Measurements from ENCODE around the gene NFAM1. TPM values are rescaled to one million over a fixed set of nuclear protein-coding genes. Genes with fewer than 3 reads are reported as not detected.

NFAM1 gene
- total RNA-seq, 2 donors from 2014 or later, result 0.66 to 1.0 TPM

DNA sequence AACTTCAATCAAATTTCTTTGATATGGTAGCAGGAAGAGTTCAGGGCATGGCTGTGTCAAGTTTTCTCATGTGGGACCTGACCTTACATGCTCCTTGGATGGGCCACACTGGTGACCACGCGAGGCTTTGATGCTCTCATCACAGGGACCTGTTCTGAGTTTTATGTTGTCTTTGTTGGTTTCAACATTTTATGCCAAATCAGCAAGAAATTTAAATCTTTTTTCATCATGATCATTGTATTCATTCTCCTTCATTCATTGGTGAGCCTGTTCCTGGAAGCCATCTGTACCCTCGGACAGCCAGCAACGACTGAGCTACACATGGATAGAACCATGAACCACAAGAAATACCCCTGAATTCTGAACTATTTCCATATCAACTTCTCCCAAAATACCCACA lies 10.5 kb upstream of the NFAM1 start:
- ATAC-seq, result no peak
- Histone ChIP-seq H3K4me3 (no peak overlapping the region), H3K9me3 (no peaks in the 10 kb centered on the region), H3K27me3 (no peaks in the 10 kb centered on the region), H3K27ac (no peak overlapping the region), H3K36me3 (replicated peaks in 1 of 2; ENCODE audit: insufficient read depth in 1 of 2, low read depth in 2 of 2) (no peaks in the 10 kb centered on the region), H3K4me1 (peaks cover 35% of the 10 kb centered on the region)
- no peak for DNase-seq
- WGBS, 2 donors, result 79 to 85% methylated on average over 4 of the region's 4 CpGs
- TF ChIP-seq, protein P1, sequence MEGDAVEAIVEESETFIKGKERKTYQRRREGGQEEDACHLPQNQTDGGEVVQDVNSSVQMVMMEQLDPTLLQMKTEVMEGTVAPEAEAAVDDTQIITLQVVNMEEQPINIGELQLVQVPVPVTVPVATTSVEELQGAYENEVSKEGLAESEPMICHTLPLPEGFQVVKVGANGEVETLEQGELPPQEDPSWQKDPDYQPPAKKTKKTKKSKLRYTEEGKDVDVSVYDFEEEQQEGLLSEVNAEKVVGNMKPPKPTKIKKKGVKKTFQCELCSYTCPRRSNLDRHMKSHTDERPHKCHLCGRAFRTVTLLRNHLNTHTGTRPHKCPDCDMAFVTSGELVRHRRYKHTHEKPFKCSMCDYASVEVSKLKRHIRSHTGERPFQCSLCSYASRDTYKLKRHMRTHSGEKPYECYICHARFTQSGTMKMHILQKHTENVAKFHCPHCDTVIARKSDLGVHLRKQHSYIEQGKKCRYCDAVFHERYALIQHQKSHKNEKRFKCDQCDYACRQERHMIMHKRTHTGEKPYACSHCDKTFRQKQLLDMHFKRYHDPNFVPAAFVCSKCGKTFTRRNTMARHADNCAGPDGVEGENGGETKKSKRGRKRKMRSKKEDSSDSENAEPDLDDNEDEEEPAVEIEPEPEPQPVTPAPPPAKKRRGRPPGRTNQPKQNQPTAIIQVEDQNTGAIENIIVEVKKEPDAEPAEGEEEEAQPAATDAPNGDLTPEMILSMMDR (IDR thresholded peaks at IDR 0.05), result no peak
- no peak for TF ChIP-seq POLR2A (IDR thresholded peaks at IDR 0.05)
- intact Hi-C loops (cut with DNase I), result no loop called here

DNA sequence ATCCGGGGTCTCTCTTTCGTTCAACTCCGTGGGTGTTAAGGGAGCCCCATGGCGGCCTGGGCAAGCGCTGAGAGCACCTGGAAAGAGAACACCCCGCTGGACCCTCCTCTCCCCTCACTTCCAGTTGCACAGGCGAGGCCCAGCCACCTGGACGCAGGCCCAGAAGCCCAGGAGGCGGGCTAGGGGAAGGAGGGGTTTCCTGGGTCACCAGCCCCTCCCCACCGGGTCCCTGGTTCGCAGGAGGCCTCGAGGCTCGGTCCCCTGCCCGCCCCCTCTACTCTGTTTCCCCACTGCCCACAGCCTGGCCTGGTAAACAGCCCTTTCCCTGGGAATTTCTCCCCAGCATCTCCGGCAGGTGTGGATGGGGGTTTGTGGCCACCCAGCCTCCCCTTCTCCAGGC lies 8.5 kb upstream of the NFAM1 start:
- intact Hi-C loops (cut with DNase I), result no loop called here
- 56 to 71% methylated on average over 3 to 13 of the region's 15 CpGs for WGBS, 2 donors
- no peak for ATAC-seq
- Histone ChIP-seq H3K4me3 (no peak overlapping the region), H3K9me3 (no peaks in the 10 kb centered on the region), H3K4me1 (peaks cover 40% of the 10 kb centered on the region), H3K36me3 (replicated peaks in 1 of 2; ENCODE audit: insufficient read depth in 1 of 2, low read depth in 2 of 2) (no peaks in the 10 kb centered on the region), H3K27me3 (no peaks in the 10 kb centered on the region), H3K27ac (no peak overlapping the region)
- no peak for DNase-seq
- TF ChIP-seq POLR2A (IDR thresholded peaks at IDR 0.05), result no peak
- TF ChIP-seq, protein P1 (IDR thresholded peaks at IDR 0.05), result no peak

DNA sequence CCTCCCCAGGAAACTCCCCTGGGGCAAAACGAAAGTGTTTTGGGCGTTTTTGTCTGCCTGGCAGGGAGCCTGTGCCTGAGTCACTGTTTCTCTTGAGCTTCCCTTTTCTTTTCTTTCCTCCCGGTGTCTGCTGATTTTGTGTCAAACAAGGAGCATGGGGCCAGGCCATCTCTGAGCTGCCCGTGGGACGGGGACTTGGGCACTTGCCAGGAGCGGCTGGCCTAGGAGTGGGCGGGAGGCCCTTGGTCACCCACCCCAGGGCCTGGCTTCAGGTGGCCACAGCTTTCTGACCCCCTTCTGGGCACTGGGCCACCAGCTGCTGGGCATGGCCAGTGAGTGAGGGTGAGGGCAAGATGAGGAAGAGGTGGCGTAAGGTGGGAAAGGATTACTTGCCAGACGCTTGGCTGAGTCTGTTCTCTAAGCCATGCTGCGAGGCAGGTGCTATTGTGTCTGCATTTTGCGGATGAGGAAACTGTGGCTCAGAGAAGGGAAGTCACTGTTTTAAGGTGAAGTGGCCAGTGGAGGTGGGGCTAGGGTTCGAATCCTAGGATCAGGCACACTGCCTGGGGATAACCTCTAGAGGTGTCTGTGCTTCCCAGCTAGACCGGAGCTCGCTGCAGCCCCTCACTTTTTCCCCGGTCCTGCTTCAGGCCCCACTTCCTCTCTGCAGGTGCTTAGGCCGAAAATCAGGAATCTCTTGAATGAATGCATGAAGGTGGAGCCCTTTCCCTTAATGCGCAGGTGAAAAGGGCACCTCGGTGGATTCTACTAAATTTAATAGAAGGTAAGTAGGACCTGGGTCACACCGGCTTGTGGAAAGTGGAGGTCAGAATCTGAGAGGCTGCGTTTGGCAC lies 7.8 kb upstream of the NFAM1 start:
- Histone ChIP-seq H3K27ac (peak overlapping the region in 3 of 4 donors; percentile 12 to 79 (median 44)), H3K4me1 (peaks cover 33% of the 10 kb centered on the region), H3K4me3 (no peak overlapping the region), H3K27me3 (no peaks in the 10 kb centered on the region), H3K36me3 (replicated peaks in 1 of 2; ENCODE audit: insufficient read depth in 1 of 2, low read depth in 2 of 2) (no peaks in the 10 kb centered on the region), H3K9me3 (no peaks in the 10 kb centered on the region)
- peak in 3 of 4 donors; percentile 25 to 55 (median 28) for DNase-seq
- intact Hi-C loops (cut with DNase I), result loop anchor here (10.0 kb wide), 1 partner anchor 345 kb away; the partner anchor contains the start of gene NDUFA6
- ATAC-seq, result no peak
- WGBS, 2 donors, result 52 to 57% methylated on average over 20 of the region's 20 CpGs
- TF ChIP-seq POLR2A (IDR thresholded peaks at IDR 0.05), result no peak
- TF ChIP-seq, protein P1 (IDR thresholded peaks at IDR 0.05), result no peak

DNA sequence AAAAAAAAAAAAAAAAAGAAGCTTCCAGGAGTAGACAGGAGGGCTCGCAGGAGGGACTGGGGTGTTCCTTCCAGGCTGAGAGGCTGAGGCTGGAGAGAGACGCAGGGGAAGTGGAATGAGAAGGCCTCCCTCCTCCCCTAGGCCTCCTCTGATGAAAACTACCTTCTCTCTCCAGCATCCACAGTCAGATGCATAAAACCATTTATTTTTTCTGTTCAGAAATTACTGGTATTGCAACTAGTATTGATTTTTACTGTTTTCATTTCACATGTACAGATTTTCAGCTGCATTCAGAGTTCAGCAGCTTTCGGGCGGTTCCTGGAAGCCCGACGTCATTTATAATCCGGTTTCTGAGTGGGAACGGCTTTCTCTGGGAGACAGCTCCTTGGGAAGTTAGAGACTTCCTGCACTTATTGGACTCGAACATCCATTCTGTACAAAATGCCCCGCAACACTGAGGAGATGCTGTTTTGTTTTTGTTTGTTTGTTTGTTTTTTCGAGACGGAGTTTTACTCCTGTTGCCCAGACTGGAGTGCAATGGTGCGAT lies 6.9 kb upstream of the NFAM1 start:
- no peak overlapping the region for H3K4me3 ChIP-seq
- H3K27ac ChIP-seq, result peak overlapping the region in 2 of 4 donors; percentile 44 to 79
- ATAC-seq, result no peak
- DNase-seq, result no peak
- H3K27me3 ChIP-seq, result no peaks in the 10 kb centered on the region
- H3K4me1 ChIP-seq, result peaks cover 24% of the 10 kb centered on the region
- H3K36me3 ChIP-seq (replicated peaks in 1 of 2; ENCODE audit: insufficient read depth in 1 of 2, low read depth in 2 of 2), result no peaks in the 10 kb centered on the region
- TF ChIP-seq POLR2A (IDR thresholded peaks at IDR 0.05), result no peak
- TF ChIP-seq, protein P1 (IDR thresholded peaks at IDR 0.05), result no peak
- intact Hi-C loops (cut with DNase I), result loop anchor here (10.0 kb wide), 1 partner anchor 344 kb away; the partner anchor contains the start of gene NDUFA6
- no peaks in the 10 kb centered on the region for H3K9me3 ChIP-seq
- WGBS, 2 donors, result 46 to 54% methylated on average over 12 to 13 of the region's 13 CpGs
